Vagina (tissue), 2 donors: ENCODE data around the gene PPFIA1. TPM values are rescaled to one million over a fixed set of nuclear protein-coding genes. Genes with fewer than 3 reads are reported as not detected.

Source experiments
- DNase-seq, 2 donors: peaks; one replicate each; pipeline ENCODE4 v3.0.0-alpha.2; 2017; ENCODE audit errors: extremely low spot score in 2 of 2
- H3K27ac ChIP-seq: fragments of 200-600 bp; sonication (generic); one replicate; pipeline ENCODE4 v1.5.1; 2019
- H3K27me3 ChIP-seq: fragments of 200-600 bp; sonication (generic); one replicate; pipeline ENCODE4 v1.5.1; 2019
- H3K36me3 ChIP-seq, 2 donors: fragments of 200-600 bp; sonication (generic); one replicate each; pipeline ENCODE4 v1.5.1; 2017 to 2019
- H3K4me1 ChIP-seq: fragments of 200-600 bp; sonication (generic); one replicate; pipeline ENCODE4 v1.5.1; 2019
- H3K4me3 ChIP-seq, 2 donors: fragments of 200-600 bp; sonication (generic); 1 replicate in 1 of 2; 2 replicates in 1 of 2; pipeline ENCODE4 v1.5.1; 2016 to 2019
- H3K9me3 ChIP-seq: fragments of 200-600 bp; sonication (generic); one replicate; pipeline ENCODE4 v1.5.1; 2019
- CTCF ChIP-seq, 3 experiments: fragments of 450-650 bp in 2 of 3; fragments of 200-600 bp in 1 of 3; sonication (generic) in 1 of 3; IDR thresholded peaks; one replicate each; pipeline ENCODE4 v1.5.1; 2017 to 2019; ENCODE audit warnings: antibody characterized with exemption in 3 of 3, mild to moderate bottlenecking in 2 of 3, moderate library complexity in 2 of 3
- POLR2A ChIP-seq, 2 donors: fragments of 450-650 bp; IDR thresholded peaks; one replicate each; pipeline ENCODE4 v1.6.1; 2017; ENCODE audit warnings: antibody characterized with exemption in 2 of 2, mild to moderate bottlenecking in 2 of 2, moderate library complexity in 2 of 2
- POLR2AphosphoS5 ChIP-seq, 2 donors: sonication (generic); formaldehyde crosslinking; IDR thresholded peaks; one replicate each; pipeline ENCODE4 v1.9.0; 2017; ENCODE audit warnings: antibody characterized with exemption in 2 of 2, mild to moderate bottlenecking in 2 of 2, low read depth in 1 of 2; ENCODE audit not compliant: insufficient read depth in 1 of 2
- intact Hi-C: fragments of 100-400 bp; cut with DNase I; formaldehyde crosslinking; loops from one replicate; pipeline ENCODE4 v1.15.1; 2023
- total RNA-seq: library from RNA; depleted of rRNA; stranded (reverse); fragments of >200 nt; gene quantifications from one replicate; pipeline ENCODE4 v1.2.3, GENCODE V29; 2016

Gene PPFIA1
- total RNA-seq, 1 donor from 2014 or later = 54.3 TPM

- intact Hi-C loops = no loop called here
Observed at GRCh38 chr11:70359451-70360205, 89.1 kb downstream of the PPFIA1 start.

GRCh38 chr11:70360211-70360610 is 89.7 kb downstream of the PPFIA1 start:
- no peak for DNase-seq
- H3K36me3 ChIP-seq = peaks cover 0 to 56% of the 10 kb centered on the region in 2 donors
- no peaks in the 10 kb centered on the region for H3K9me3 ChIP-seq
- no peak overlapping the region for H3K27ac ChIP-seq
- TF ChIP-seq POLR2A (IDR thresholded peaks at IDR 0.05) = no peak
- no peak for TF ChIP-seq CTCF (IDR thresholded peaks at IDR 0.05)
- TF ChIP-seq POLR2AphosphoS5 (IDR thresholded peaks at IDR 0.05; ENCODE audit: insufficient read depth in 1 of 2, low read depth in 1 of 2) = no peak
- H3K4me1 ChIP-seq = peaks cover 7% of the 10 kb centered on the region
- H3K4me3 ChIP-seq = no peak overlapping the region
- intact Hi-C loops = no loop called here
- no peaks in the 10 kb centered on the region for H3K27me3 ChIP-seq

More at GRCh38 chr11:70359451-70360205, 89.1 kb downstream of the PPFIA1 start:
- H3K27ac ChIP-seq = no peak overlapping the region
- peaks cover 7% of the 10 kb centered on the region for H3K4me1 ChIP-seq
- no peak for DNase-seq
- H3K9me3 ChIP-seq = no peaks in the 10 kb centered on the region
- no peak for TF ChIP-seq POLR2AphosphoS5 (IDR thresholded peaks at IDR 0.05; ENCODE audit: insufficient read depth in 1 of 2, low read depth in 1 of 2)
- TF ChIP-seq POLR2A (IDR thresholded peaks at IDR 0.05) = no peak
- no peak for TF ChIP-seq CTCF (IDR thresholded peaks at IDR 0.05)
- no peaks in the 10 kb centered on the region for H3K27me3 ChIP-seq
- peaks cover 0 to 62% of the 10 kb centered on the region in 2 donors for H3K36me3 ChIP-seq
- no peak overlapping the region for H3K4me3 ChIP-seq

- no peak for TF ChIP-seq POLR2AphosphoS5 (IDR thresholded peaks at IDR 0.05; ENCODE audit: insufficient read depth in 1 of 2, low read depth in 1 of 2)
- TF ChIP-seq POLR2A (IDR thresholded peaks at IDR 0.05) = no peak
- TF ChIP-seq CTCF (IDR thresholded peaks at IDR 0.05) = no peak
- Histone ChIP-seq H3K27ac (peak overlapping the region; percentile 10), H3K36me3 (peaks cover 0 to 33% of the 10 kb centered on the region in 2 donors), H3K4me1 (peaks cover 7% of the 10 kb centered on the region), H3K9me3 (no peaks in the 10 kb centered on the region), H3K27me3 (no peaks in the 10 kb centered on the region), H3K4me3 (no peak overlapping the region)
- DNase-seq = no peak
- intact Hi-C loops = no loop called here
Observed at GRCh38 chr11:70364178-70364577, 93.7 kb downstream of the PPFIA1 start.

GRCh38 chr11:70364745-70365543 is 94.5 kb downstream of the PPFIA1 start:
- Histone ChIP-seq H3K27ac (peak overlapping the region; percentile 10), H3K9me3 (no peaks in the 10 kb centered on the region), H3K36me3 (peaks cover 0 to 32% of the 10 kb centered on the region in 2 donors), H3K4me3 (no peak overlapping the region), H3K27me3 (no peaks in the 10 kb centered on the region), H3K4me1 (peaks cover 7% of the 10 kb centered on the region)
- no peak for TF ChIP-seq POLR2A (IDR thresholded peaks at IDR 0.05)
- TF ChIP-seq POLR2AphosphoS5 (IDR thresholded peaks at IDR 0.05; ENCODE audit: insufficient read depth in 1 of 2, low read depth in 1 of 2) = no peak
- TF ChIP-seq CTCF (IDR thresholded peaks at IDR 0.05) = no peak
- DNase-seq = no peak
- intact Hi-C loops = no loop called here
